ENCODE measurements around the gene PBRM1. TPM values are rescaled to one million over a fixed set of nuclear protein-coding genes. Genes with fewer than 3 reads are reported as not detected.

Gene PBRM1
- total and polyA plus RNA-seq, 2 of the 13 experiments (the other 11 are each of a cell fraction or from before 2014, with no cell fraction given) = 10.9 to 33.2 TPM

DNA sequence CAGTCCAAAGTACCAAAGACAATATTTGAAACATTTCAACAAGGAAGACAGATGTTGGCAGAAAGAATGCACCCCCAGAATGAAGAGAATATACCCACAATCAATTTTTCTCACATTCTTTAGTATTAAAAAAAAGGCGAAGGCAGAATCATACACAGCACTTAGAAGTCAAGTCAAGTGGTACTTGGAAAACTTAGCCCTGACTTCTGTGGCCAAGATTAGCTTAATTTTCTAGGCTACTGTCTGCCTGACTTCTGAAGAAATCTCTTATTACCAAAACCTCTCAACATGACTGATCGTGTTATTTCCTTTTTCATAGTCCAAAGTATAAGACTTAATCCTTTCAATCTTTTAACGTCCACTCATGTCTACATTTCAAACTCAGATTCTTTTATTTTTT lies 60.7 kb downstream of the PBRM1 start:
- in situ Hi-C loops (cut with HindIII; ENCODE audit: extremely low pct_ligation_motif_present, low pct_unique_long_range_greater_than_20kb) = no loop called here
- FAIRE-seq = no peak

GRCh38 chr3:52623234-52623792 lies 62.4 kb downstream of the PBRM1 start:
- ChIA-PET CTCF (ENCODE audit: low intra/inter-chr PET ratio, low total read pairs) (no interaction called here), POLR2A (no interaction called here)
- Histone ChIP-seq H3K27ac (ENCODE audit: extremely low read length, insufficient read depth, low read length) (no peak overlapping the region), H3K4me3 (replicated peaks in 1 of 3; ENCODE audit: insufficient read depth in 1 of 3, low read depth in 2 of 3, low read length in 3 of 3) (no peak overlapping the region), H3K9me3 (ENCODE audit: low read length) (no peaks in the 10 kb centered on the region), H3K79me2 (ENCODE audit: insufficient read depth, low read length) (no peaks in the 10 kb centered on the region), H3K4me2 (ENCODE audit: low read depth, low read length) (no peak overlapping the region), H4K20me1 (ENCODE audit: insufficient read depth, low read length) (no peaks in the 10 kb centered on the region), H3K4me1 (ENCODE audit: insufficient read depth, low read length) (no peaks in the 10 kb centered on the region), H3K27me3 (ENCODE audit: control insufficient read depth in 1 of 2, insufficient read depth in 2 of 2, low read length in 2 of 2) (no peaks in the 10 kb centered on the region), H2AFZ (ENCODE audit: low read length) (no peak overlapping the region), H3K36me3 (replicated peaks in 1 of 2; ENCODE audit: control insufficient read depth in 1 of 2, insufficient read depth in 2 of 2, low read length in 2 of 2) (peaks cover 16 to 45% of the 10 kb centered on the region in 2 experiments), H3K9ac (ENCODE audit: insufficient read depth, low read depth, low read length) (no peak overlapping the region)
- no TSS peak for BruUV-seq (replicated peaks)
- intact Hi-C loops (cut with micrococcal nuclease; ENCODE audit: unreplicated experiment) = no loop called here
- in situ Hi-C loops (cut with HindIII; ENCODE audit: extremely low pct_ligation_motif_present, low pct_unique_long_range_greater_than_20kb) = no loop called here
- TF ChIP-seq AGO2 (optimal IDR thresholded peaks at IDR 0.05; ENCODE audit: low read depth, low read length) = no peak
- TF ChIP-seq NR2F6 (IDR thresholded peaks at IDR 0.05) = 0 out of 2 replicates have a peak, but pooled peaks have one; percentile 9
- no peak for TF ChIP-seq NR2F6 (CRISPR knock-in tag; IDR thresholded peaks at IDR 0.05)
- WGBS (ENCODE audit: low lambda C conversion rate) = 91% methylated on average over 2 of the region's 2 CpGs
- FAIRE-seq = no peak
- no peak for ATAC-seq
- DNase-seq (ENCODE audit: low spot score) = no peak

More for the DNA sequence above, 60.7 kb downstream of the PBRM1 start:
- Histone ChIP-seq H3K27me3 (ENCODE audit: control insufficient read depth in 1 of 2, insufficient read depth in 2 of 2, low read length in 2 of 2) (no peaks in the 10 kb centered on the region), H3K4me3 (replicated peaks in 1 of 3; ENCODE audit: insufficient read depth in 1 of 3, low read depth in 2 of 3, low read length in 3 of 3) (no peak overlapping the region), H4K20me1 (ENCODE audit: insufficient read depth, low read length) (no peaks in the 10 kb centered on the region), H3K9me3 (ENCODE audit: low read length) (no peaks in the 10 kb centered on the region), H3K9ac (ENCODE audit: insufficient read depth, low read depth, low read length) (no peak overlapping the region), H3K27ac (ENCODE audit: extremely low read length, insufficient read depth, low read length) (no peak overlapping the region), H2AFZ (ENCODE audit: low read length) (no peak overlapping the region), H3K36me3 (replicated peaks in 1 of 2; ENCODE audit: control insufficient read depth in 1 of 2, insufficient read depth in 2 of 2, low read length in 2 of 2) (peaks cover 16 to 44% of the 10 kb centered on the region in 2 experiments), H3K4me1 (ENCODE audit: insufficient read depth, low read length) (no peaks in the 10 kb centered on the region), H3K4me2 (ENCODE audit: low read depth, low read length) (no peak overlapping the region), H3K79me2 (ENCODE audit: insufficient read depth, low read length) (no peaks in the 10 kb centered on the region)
- ChIA-PET CTCF (ENCODE audit: low intra/inter-chr PET ratio, low total read pairs) (no interaction called here), POLR2A (no interaction called here)
- TF ChIP-seq, protein P1, sequence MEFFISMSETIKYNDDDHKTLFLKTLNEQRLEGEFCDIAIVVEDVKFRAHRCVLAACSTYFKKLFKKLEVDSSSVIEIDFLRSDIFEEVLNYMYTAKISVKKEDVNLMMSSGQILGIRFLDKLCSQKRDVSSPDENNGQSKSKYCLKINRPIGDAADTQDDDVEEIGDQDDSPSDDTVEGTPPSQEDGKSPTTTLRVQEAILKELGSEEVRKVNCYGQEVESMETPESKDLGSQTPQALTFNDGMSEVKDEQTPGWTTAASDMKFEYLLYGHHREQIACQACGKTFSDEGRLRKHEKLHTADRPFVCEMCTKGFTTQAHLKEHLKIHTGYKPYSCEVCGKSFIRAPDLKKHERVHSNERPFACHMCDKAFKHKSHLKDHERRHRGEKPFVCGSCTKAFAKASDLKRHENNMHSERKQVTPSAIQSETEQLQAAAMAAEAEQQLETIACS (CRISPR knock-in tag; IDR thresholded peaks at IDR 0.05) = no peak
- no TSS peak for BruUV-seq (replicated peaks)
- intact Hi-C loops (cut with micrococcal nuclease; ENCODE audit: unreplicated experiment) = no loop called here
- 93% methylated on average over 3 of the region's 3 CpGs for WGBS (ENCODE audit: low lambda C conversion rate)
- DNase-seq (ENCODE audit: low spot score) (no peak), ATAC-seq (no peak)
